ENCODE measurements around the gene STK17A. TPM values are rescaled to one million over a fixed set of nuclear protein-coding genes. Genes with fewer than 3 reads are reported as not detected.
"Not testable (repeated sequence)": the region's sequence is repeated elsewhere in the genome, so short reads cannot be mapped to it uniquely, and the experiment has no call there.

STK17A gene
- total RNA-seq, 1 donor from 2014 or later, result 7.7 TPM

GRCh38 chr7:43658718-43659548, 76.0 kb downstream of the STK17A start:
- DNase-seq (ENCODE audit: low spot score), result no peak

GRCh38 chr7:43659549-43659896, 76.6 kb downstream of the STK17A start:
- DNase-seq (ENCODE audit: low spot score), result no peak

- DNase-seq (ENCODE audit: low spot score), result no peak
Measured at GRCh38 chr7:43660141-43660540, 77.2 kb downstream of the STK17A start.

- no peak for DNase-seq (ENCODE audit: low spot score)
Measured at GRCh38 chr7:43664681-43665080, 81.8 kb downstream of the STK17A start.

- no peak for DNase-seq (ENCODE audit: low spot score)
Measured at GRCh38 chr7:43666938-43667337, 84.0 kb downstream of the STK17A start.

GRCh38 chr7:43668035-43668434, 85.1 kb downstream of the STK17A start:
- DNase-seq (ENCODE audit: low spot score), result no peak

GRCh38 chr7:43669286-43670081, 86.6 kb downstream of the STK17A start:
- DNase-seq (ENCODE audit: low spot score), result no peak

GRCh38 chr7:43671521-43671920, 88.6 kb downstream of the STK17A start:
- no peak for DNase-seq (ENCODE audit: low spot score)

- not testable (repeated sequence) for DNase-seq (ENCODE audit: low spot score)
Measured at GRCh38 chr7:43673243-43673976, 90.5 kb downstream of the STK17A start.

- no peak for DNase-seq (ENCODE audit: low spot score)
Measured at GRCh38 chr7:43674559-43675436, 91.9 kb downstream of the STK17A start.

Other genes with a start within 250 kb of the STK17A start
- 76.2 TPM for gene COA1, start 146.4 kb downstream of the STK17A start, total RNA-seq
- gene BLVRA, start 175.6 kb downstream of the STK17A start, total RNA-seq, result 35.9 TPM